Adipose tissue (tissue), 3 donors: ENCODE data around the gene UGGT2. TPM values are rescaled to one million over a fixed set of nuclear protein-coding genes. Genes with fewer than 3 reads are reported as not detected.
"Not testable (repeated sequence)": the region's sequence is repeated elsewhere in the genome, so short reads cannot be mapped to it uniquely, and the experiment has no call there.

ENCODE experiments used
- H3K27ac ChIP-seq: one replicate; pipeline ENCODE4 v1.5.1; 2013; ENCODE audit warnings: low read depth, low read length
- WGBS, 3 donors: extraction: QIAGEN DNeasy Blood & Tissue Kit; methylation state at CpG; one replicate each; pipeline ENCODE4 v1.1.7; 2013; 5-methylcytosine and 5-hydroxymethylcytosine counted together
- polyA plus RNA-seq, 3 donors: library from polyadenylated mRNA; stranded (reverse); fragments of 200-250 nt; gene quantifications; one replicate each; pipeline ENCODE4 v1.2.3, GENCODE V29; 2013
- donor health status: healthy with polysubstance abuse.
- donor health status: Bipolar disorder and iron deficiency.
- donor health status: healthy.

UGGT2 gene
- polyA plus RNA-seq, 3 donors = 4.8 to 9.7 (median 7.9) TPM

GRCh38 chr13:95858286-95859075, 194.7 kb downstream of the UGGT2 start:
- H3K27ac ChIP-seq = no peak overlapping the region
- WGBS, 3 donors = 54 to 72% (median 59%) methylated on average over 10 of the region's 10 CpGs

- WGBS, 3 donors = 95 to 96% (median 95%) methylated on average over 24 to 26 of the region's 26 CpGs
- not testable (repeated sequence) for H3K27ac ChIP-seq
These were observed 207.5 kb downstream of the UGGT2 start for GRCh38 chr13:95845656-95846055.

- 92 to 96% (median 95%) methylated on average over 2 of the region's 2 CpGs for WGBS, 3 donors
- no peak overlapping the region for H3K27ac ChIP-seq
These were observed 210.3 kb downstream of the UGGT2 start for GRCh38 chr13:95842898-95843297.

- no peak overlapping the region for H3K27ac ChIP-seq
These were observed 211.3 kb downstream of the UGGT2 start for GRCh38 chr13:95841894-95842293.

GRCh38 chr13:95834134-95834765, 219.0 kb downstream of the UGGT2 start:
- WGBS, 3 donors = 15 to 27% (median 21%) methylated on average over 3 of the region's 3 CpGs
- no peak overlapping the region for H3K27ac ChIP-seq

- no peak overlapping the region for H3K27ac ChIP-seq
- 6 to 18% (median 9%) methylated on average over 1 of the region's 1 CpG for WGBS, 3 donors
These were observed 219.5 kb downstream of the UGGT2 start for GRCh38 chr13:95833719-95834118.

GRCh38 chr13:95833126-95833525, 220.1 kb downstream of the UGGT2 start:
- H3K27ac ChIP-seq = no peak overlapping the region
- 91 to 98% (median 93%) methylated on average over 1 of the region's 1 CpG for WGBS, 3 donors

- H3K27ac ChIP-seq = no peak overlapping the region
- WGBS, 3 donors = 95 to 97% (median 95%) methylated on average over 5 of the region's 5 CpGs
These were observed 230.9 kb downstream of the UGGT2 start for GRCh38 chr13:95822303-95822702.

GRCh38 chr13:95814495-95814894, 238.7 kb downstream of the UGGT2 start:
- whole genome bisulfite sequencing, 3 donors = 92 to 97% (median 94%) methylated on average over 1 of the region's 1 CpG

GRCh38 chr13:95813139-95813538, 240.1 kb downstream of the UGGT2 start:
- WGBS, 3 donors = 91 to 94% (median 92%) methylated on average over 3 of the region's 3 CpGs

More at GRCh38 chr13:95814495-95814894, 238.7 kb downstream of the UGGT2 start:
- no peak overlapping the region for H3K27ac ChIP-seq

GRCh38 chr13:95809429-95809828, 243.8 kb downstream of the UGGT2 start:
- WGBS, 3 donors = 91 to 97% (median 94%) methylated on average over 5 of the region's 5 CpGs
- no peak overlapping the region for H3K27ac ChIP-seq

More at GRCh38 chr13:95813139-95813538, 240.1 kb downstream of the UGGT2 start:
- no peak overlapping the region for H3K27ac ChIP-seq

- no peak overlapping the region for H3K27ac ChIP-seq
These were observed 247.3 kb downstream of the UGGT2 start for GRCh38 chr13:95805921-95806320.

GRCh38 chr13:95801825-95802224, 251.4 kb downstream of the UGGT2 start:
- no peak overlapping the region for H3K27ac ChIP-seq
- WGBS, 3 donors = 97 to 98% (median 98%) methylated on average over 4 of the region's 4 CpGs

- no peak overlapping the region for H3K27ac ChIP-seq
- WGBS, 3 donors = 83 to 87% (median 84%) methylated on average over 1 of the region's 1 CpG
These were observed 252.8 kb downstream of the UGGT2 start for GRCh38 chr13:95800436-95800835.

GRCh38 chr13:95797016-95797415, 256.2 kb downstream of the UGGT2 start:
- WGBS, 3 donors = 91 to 94% (median 92%) methylated on average over 2 of the region's 2 CpGs
- H3K27ac ChIP-seq = no peak overlapping the region

- 82 to 93% (median 89%) methylated on average over 3 of the region's 3 CpGs for WGBS, 3 donors
- H3K27ac ChIP-seq = no peak overlapping the region
These were observed 259.4 kb downstream of the UGGT2 start for GRCh38 chr13:95793781-95794180.

GRCh38 chr13:95793018-95793555, 260.1 kb downstream of the UGGT2 start:
- 84 to 92% (median 90%) methylated on average over 3 of the region's 3 CpGs for WGBS, 3 donors
- no peak overlapping the region for H3K27ac ChIP-seq

GRCh38 chr13:95791084-95791722, 262.0 kb downstream of the UGGT2 start:
- no peak overlapping the region for H3K27ac ChIP-seq
- WGBS, 3 donors = 82 to 88% (median 87%) methylated on average over 7 of the region's 7 CpGs

- H3K27ac ChIP-seq = not testable (repeated sequence)
These were observed 263.9 kb downstream of the UGGT2 start for GRCh38 chr13:95789315-95789714.
